Prostate gland (tissue), 2 donors: ENCODE data around the gene SLFN12. TPM values are rescaled to one million over a fixed set of nuclear protein-coding genes. Genes with fewer than 3 reads are reported as not detected.

ENCODE experiments used
- DNase-seq: peaks from one replicate; pipeline ENCODE4 v3.0.0-alpha.2; 2019; ENCODE audit warnings: low spot score
- H3K27ac ChIP-seq, 2 donors: fragments of 200-600 bp; sonication (generic); 2 replicates each; pipeline ENCODE4 v1.5.1; 2017 to 2019
- H3K27me3 ChIP-seq: fragments of 200-600 bp; sonication (generic); replicated peaks from 2 replicates; pipeline ENCODE4 v1.5.1; 2019; ENCODE audit not compliant: insufficient read depth
- H3K36me3 ChIP-seq, 2 donors: fragments of 200-600 bp; sonication (generic); 1 replicate in 1 of 2; 2 replicates in 1 of 2; pipeline versions ENCODE4 v1.5.1 to v1.8.1; 2017 to 2019
- H3K4me1 ChIP-seq: fragments of 200-600 bp; sonication (generic); replicated peaks from 2 replicates; pipeline ENCODE4 v1.5.1; 2019
- H3K4me3 ChIP-seq, 2 donors: fragments of 200-600 bp; sonication (generic); 2 replicates each; pipeline ENCODE4 v1.5.1; 2017 to 2019
- H3K9me3 ChIP-seq: fragments of 200-600 bp; sonication (generic); 2 replicates; pipeline ENCODE4 v1.5.1; 2017
- CTCF ChIP-seq, 4 experiments: fragments of 200-600 bp in 2 of 4; fragments of 450-650 bp in 2 of 4; sonication (generic) in 2 of 4; IDR thresholded peaks; 1 replicate in 3 of 4; 2 replicates in 1 of 4; pipeline ENCODE4 v1.5.1; 2016 to 2019; ENCODE audit warnings: antibody characterized with exemption in 4 of 4, mild to moderate bottlenecking in 2 of 4, moderate library complexity in 2 of 4
- POLR2A ChIP-seq: fragments of 450-650 bp; IDR thresholded peaks from one replicate; pipeline ENCODE4 v1.6.1; 2016; ENCODE audit warnings: antibody characterized with exemption, mild to moderate bottlenecking
- POLR2AphosphoS5 ChIP-seq: sonication (generic); formaldehyde crosslinking; IDR thresholded peaks from one replicate; pipeline ENCODE4 v1.6.1; 2017; ENCODE audit warnings: antibody characterized with exemption
- WGBS: methylation state at CpG from one replicate; pipeline ENCODE4 v1.1.5; 2018; 5-methylcytosine and 5-hydroxymethylcytosine counted together
- intact Hi-C: fragments of 100-400 bp; cut with DNase I; formaldehyde crosslinking; loops from one replicate; pipeline ENCODE4 v1.14.2; 2022
- total RNA-seq, 2 donors: library from RNA; depleted of rRNA; stranded (reverse); fragments of >200 nt; gene quantifications; one replicate each; pipeline ENCODE4 v1.1.0, GENCODE V29; 2016

SLFN12 gene
- total RNA-seq, 2 donors from 2014 or later = 4.9 to 5.2 TPM

GRCh38 chr17:35448214-35448898, 16.1 kb upstream of the SLFN12 start, which contains the start of gene SLFN13:
TSS of gene SLFN13 (minus strand) at chr17:35448766. CDS start at chr17:35445680, 3,086 bp downstream.
- Histone ChIP-seq H3K9me3 (no peaks in the 10 kb centered on the region), H3K27ac (peak within 1 kb of the TSS; percentile 17 to 39), H3K36me3 (no peaks in the 10 kb centered on the region), H3K4me3 (peak within 1 kb of the TSS; percentile 35 to 38), H3K27me3 (peaks cover 6% of the 10 kb centered on the region), H3K4me1 (no peaks in the 10 kb centered on the region)
- WGBS = under 1% methylated on average over 44 of the region's 44 CpGs
- intact Hi-C loops = no loop called here
- peak; percentile 73 for DNase-seq
- TF ChIP-seq POLR2A (peak; percentile 57), POLR2AphosphoS5 (peak; percentile 30), CTCF (IDR thresholded peaks at IDR 0.05) (no peak)

GRCh38 chr17:35447499-35447898, 15.2 kb upstream of the SLFN12 start:
- peaks cover 6% of the 10 kb centered on the region for H3K27me3 ChIP-seq
- H3K4me1 ChIP-seq = no peaks in the 10 kb centered on the region
- no peak for DNase-seq
- intact Hi-C loops = no loop called here
- WGBS = 46% methylated on average over 3 of the region's 3 CpGs
- H3K36me3 ChIP-seq = no peaks in the 10 kb centered on the region
- TF ChIP-seq POLR2A (no peak), CTCF (IDR thresholded peaks at IDR 0.05) (no peak), POLR2AphosphoS5 (no peak)
- H3K4me3 ChIP-seq = no peak overlapping the region
- H3K27ac ChIP-seq = no peak overlapping the region
- H3K9me3 ChIP-seq = no peaks in the 10 kb centered on the region

- no peak overlapping the region for H3K4me3 ChIP-seq
- no peak overlapping the region for H3K27ac ChIP-seq
- no peak for DNase-seq
- no peaks in the 10 kb centered on the region for H3K4me1 ChIP-seq
- TF ChIP-seq CTCF (IDR thresholded peaks at IDR 0.05) = no peak
- no peak for TF ChIP-seq POLR2A
- no peak for TF ChIP-seq POLR2AphosphoS5
- no peaks in the 10 kb centered on the region for H3K9me3 ChIP-seq
- intact Hi-C loops = no loop called here
- no peaks in the 10 kb centered on the region for H3K36me3 ChIP-seq
- no peaks in the 10 kb centered on the region for H3K27me3 ChIP-seq
Measured at GRCh38 chr17:35438433-35438832, 6.1 kb upstream of the SLFN12 start.

DNA sequence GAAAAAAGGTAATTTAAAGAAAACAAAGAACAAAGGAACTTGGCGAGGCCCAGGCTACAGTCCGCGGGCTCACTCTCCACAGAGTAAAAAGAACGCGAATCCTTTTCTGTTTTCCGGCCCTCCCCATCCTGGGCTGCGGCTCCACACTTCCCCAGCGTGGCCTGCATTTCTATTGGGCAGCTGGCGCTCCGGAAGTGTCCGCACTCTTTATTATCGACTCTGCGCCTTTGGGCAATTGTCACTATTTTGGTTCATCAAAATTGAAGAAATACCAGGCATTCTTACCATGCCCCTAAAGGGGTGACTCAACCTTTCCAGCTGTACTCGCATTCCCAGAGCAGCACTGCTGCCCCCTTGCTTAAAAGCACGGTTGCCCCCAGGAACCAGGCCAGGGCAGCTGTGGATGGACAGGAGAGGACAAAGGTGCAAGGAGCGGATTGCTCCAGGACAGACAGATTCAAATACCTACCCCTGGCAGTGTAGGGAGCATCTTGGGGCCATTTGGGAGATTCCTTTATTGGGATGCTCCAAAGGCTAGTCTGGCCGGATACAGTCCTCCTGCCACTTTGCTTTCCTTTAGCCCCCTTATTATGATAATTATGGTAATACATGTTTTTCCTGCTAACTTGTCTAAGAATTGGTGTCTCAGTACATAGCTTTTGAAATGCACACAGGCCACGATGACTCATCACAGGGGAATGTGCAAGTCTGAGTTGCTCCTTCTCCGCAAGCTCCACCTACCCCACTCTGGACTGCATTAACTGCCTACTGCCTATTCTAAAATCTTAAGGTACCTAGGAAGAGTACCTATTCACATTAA, 985 bp upstream of the SLFN12 start:
- H3K27me3 ChIP-seq = no peaks in the 10 kb centered on the region
- no peaks in the 10 kb centered on the region for H3K4me1 ChIP-seq
- peak overlapping the region; percentile 61 to 70 for H3K27ac ChIP-seq
- intact Hi-C loops = no loop called here
- WGBS = 47% methylated on average over 19 of the region's 19 CpGs
- peak overlapping the region; percentile 34 to 36 for H3K4me3 ChIP-seq
- H3K9me3 ChIP-seq = no peaks in the 10 kb centered on the region
- TF ChIP-seq POLR2A = no peak
- TF ChIP-seq POLR2AphosphoS5 = peak; percentile 40
- peak in 1 of 4 experiments; percentile 17 for TF ChIP-seq CTCF (IDR thresholded peaks at IDR 0.05)
- peak; percentile 72 for DNase-seq
- H3K36me3 ChIP-seq = no peaks in the 10 kb centered on the region
